ENCODE results near the gene PCDHGC5.

The PCDHGC5 gene

GRCh38 chr5:141491323-141492167 is 2.7 kb downstream of the PCDHGC5 start:
- DNase-seq, result no peak

GRCh38 chr5:141492168-141492885 is 3.4 kb downstream of the PCDHGC5 start:
- DNase-seq, result peak; percentile 25

GRCh38 chr5:141493500-141494422 is 4.9 kb downstream of the PCDHGC5 start:
- DNase-seq, result no peak

GRCh38 chr5:141494761-141495452 is 6.0 kb downstream of the PCDHGC5 start:
- no peak for DNase-seq

GRCh38 chr5:141495453-141495811 is 6.6 kb downstream of the PCDHGC5 start:
- DNase-seq, result no peak

- DNase-seq, result no peak
Observed at GRCh38 chr5:141496038-141496437, 7.2 kb downstream of the PCDHGC5 start.

GRCh38 chr5:141501761-141502160 is 12.9 kb downstream of the PCDHGC5 start:
- DNase-seq, result no peak

- DNase-seq, result no peak
Observed at GRCh38 chr5:141503681-141504080, 14.8 kb downstream of the PCDHGC5 start.

GRCh38 chr5:141504216-141504615 is 15.3 kb downstream of the PCDHGC5 start:
- no peak for DNase-seq

GRCh38 chr5:141506381-141507155 is 17.7 kb downstream of the PCDHGC5 start:
- no peak for DNase-seq

- no peak for DNase-seq
Observed at GRCh38 chr5:141507387-141508091, 18.7 kb downstream of the PCDHGC5 start.

GRCh38 chr5:141508440-141508797 is 19.5 kb downstream of the PCDHGC5 start:
- no peak for DNase-seq

GRCh38 chr5:141508798-141509611 is 20.1 kb downstream of the PCDHGC5 start:
- no peak for DNase-seq

- DNase-seq, result no peak
Observed at GRCh38 chr5:141510160-141510559, 21.3 kb downstream of the PCDHGC5 start.

GRCh38 chr5:141510850-141511601 is 22.1 kb downstream of the PCDHGC5 start:
- no peak for DNase-seq

- no peak for DNase-seq
Observed at GRCh38 chr5:141511771-141512325, 23.0 kb downstream of the PCDHGC5 start.

GRCh38 chr5:141512390-141512910 is 23.6 kb downstream of the PCDHGC5 start:
- DNase-seq, result peak; percentile 86

- DNase-seq, result peak; percentile 42
Observed at GRCh38 chr5:141512911-141513626, 24.2 kb downstream of the PCDHGC5 start.

Measured in stimulated activated CD4-positive, alpha-beta T cell treated with anti-CD3 and anti-CD28 coated beads, Interleukin-4, amount 100 ng/mL, for 24 hours (primary cell).